Trophoblast cell (in vitro differentiated cells and primary cell): ENCODE measurements around the gene FGD4.

Experiments used
- DNase-seq, 2 donors: peaks; one replicate each; pipeline ENCODE4 v3.0.0-alpha.2; 2016
- H2AFZ ChIP-seq: 2 replicates; pipeline ENCODE4 v1.6.1; 2013; ENCODE audit warnings: low read length, moderate library complexity, mild to moderate bottlenecking; ENCODE audit not compliant: insufficient read depth, poor library complexity
- H2AK5ac ChIP-seq: 2 replicates; pipeline ENCODE4 v1.6.1; 2013; ENCODE audit warnings: mild to moderate bottlenecking, low read length
- H2BK120ac ChIP-seq: 2 replicates; pipeline ENCODE4 v1.6.1; 2013; ENCODE audit warnings: low read length, mild to moderate bottlenecking, moderate library complexity; ENCODE audit not compliant: insufficient read depth, poor library complexity
- H2BK12ac ChIP-seq: 2 replicates; pipeline ENCODE4 v1.6.1; 2013; ENCODE audit warnings: mild to moderate bottlenecking, low read length, moderate library complexity
- H2BK5ac ChIP-seq: 2 replicates; pipeline ENCODE4 v1.6.1; 2013; ENCODE audit warnings: low read length, low read depth, moderate library complexity, mild to moderate bottlenecking; ENCODE audit not compliant: poor library complexity
- H3K14ac ChIP-seq: 2 replicates; pipeline ENCODE4 v1.6.1; 2013; ENCODE audit warnings: mild to moderate bottlenecking, low read length
- H3K18ac ChIP-seq: 2 replicates; pipeline ENCODE4 v1.6.1; 2013; ENCODE audit warnings: mild to moderate bottlenecking, low read length
- H3K23ac ChIP-seq: 2 replicates; pipeline ENCODE4 v1.6.1; 2013; ENCODE audit warnings: low read length
- H3K27ac ChIP-seq: 2 replicates; pipeline ENCODE4 v1.5.1; 2013; ENCODE audit warnings: low read depth, mild to moderate bottlenecking, inconsistent platforms, low read length, moderate library complexity
- H3K27me3 ChIP-seq: 2 replicates; pipeline ENCODE4 v1.6.1; 2013; ENCODE audit warnings: inconsistent platforms, mild to moderate bottlenecking, low read length, moderate library complexity; ENCODE audit not compliant: insufficient read depth
- H3K36me3 ChIP-seq, 2 experiments: 1 replicate in 1 of 2; 2 replicates in 1 of 2; pipeline ENCODE4 v1.6.1; 2013; ENCODE audit warnings: low read length in 2 of 2, mild to moderate bottlenecking in 2 of 2, moderate library complexity in 1 of 2; ENCODE audit not compliant: insufficient read depth in 2 of 2, control insufficient read depth in 1 of 2
- H3K4ac ChIP-seq: 2 replicates; pipeline ENCODE4 v1.6.1; 2013; ENCODE audit warnings: low read depth, mild to moderate bottlenecking, low read length, moderate library complexity
- H3K4me1 ChIP-seq, 2 experiments: 1 replicate in 1 of 2; 2 replicates in 1 of 2; pipeline ENCODE4 v1.6.1; 2013; ENCODE audit warnings: low read length in 2 of 2, mild to moderate bottlenecking in 2 of 2, moderate library complexity in 1 of 2; ENCODE audit not compliant: insufficient read depth in 2 of 2, control insufficient read depth in 1 of 2
- H3K4me2 ChIP-seq: 2 replicates; pipeline ENCODE4 v1.6.1; 2013; ENCODE audit warnings: inconsistent platforms, mild to moderate bottlenecking, low read length, moderate library complexity
- H3K4me3 ChIP-seq: 2 replicates; pipeline ENCODE4 v1.5.1; 2013; ENCODE audit warnings: mild to moderate bottlenecking, low read depth, low read length, inconsistent platforms
- H3K79me1 ChIP-seq: one replicate; pipeline ENCODE4 v1.6.1; 2013; ENCODE audit warnings: low read length
- H3K79me2 ChIP-seq: 2 replicates; pipeline ENCODE4 v1.6.1; 2013; ENCODE audit warnings: low read length, mild to moderate bottlenecking; ENCODE audit not compliant: control insufficient read depth, insufficient read depth, poor library complexity
- H3K9ac ChIP-seq: 2 replicates; pipeline ENCODE4 v1.6.1; 2013; ENCODE audit warnings: mild to moderate bottlenecking, low read length
- H3K9me3 ChIP-seq: 2 replicates; pipeline ENCODE4 v1.6.1; 2013; ENCODE audit warnings: low read depth, mild to moderate bottlenecking, control low read depth, inconsistent platforms, low read length; ENCODE audit not compliant: insufficient read depth
- H4K12ac ChIP-seq: 2 replicates; pipeline ENCODE4 v1.6.1; 2013; ENCODE audit warnings: low read depth, mild to moderate bottlenecking, low read length, moderate library complexity
- H4K8ac ChIP-seq: 2 replicates; pipeline ENCODE4 v1.6.1; 2013; ENCODE audit warnings: low read depth, mild to moderate bottlenecking, low read length, moderate library complexity
- H4K91ac ChIP-seq: one replicate; pipeline ENCODE4 v1.6.1; 2013; ENCODE audit warnings: low read depth, mild to moderate bottlenecking, low read length, moderate library complexity
- WGBS: extraction: QIAGEN DNeasy Blood & Tissue Kit; methylation state at CpG from one replicate; pipeline ENCODE4 v1.1.7; 2013; ENCODE audit warnings: missing lambda C conversion rate; ENCODE audit not compliant: insufficient read length, insufficient coverage; ENCODE audit errors: extremely low coverage; 5-methylcytosine and 5-hydroxymethylcytosine counted together

Gene FGD4

DNA sequence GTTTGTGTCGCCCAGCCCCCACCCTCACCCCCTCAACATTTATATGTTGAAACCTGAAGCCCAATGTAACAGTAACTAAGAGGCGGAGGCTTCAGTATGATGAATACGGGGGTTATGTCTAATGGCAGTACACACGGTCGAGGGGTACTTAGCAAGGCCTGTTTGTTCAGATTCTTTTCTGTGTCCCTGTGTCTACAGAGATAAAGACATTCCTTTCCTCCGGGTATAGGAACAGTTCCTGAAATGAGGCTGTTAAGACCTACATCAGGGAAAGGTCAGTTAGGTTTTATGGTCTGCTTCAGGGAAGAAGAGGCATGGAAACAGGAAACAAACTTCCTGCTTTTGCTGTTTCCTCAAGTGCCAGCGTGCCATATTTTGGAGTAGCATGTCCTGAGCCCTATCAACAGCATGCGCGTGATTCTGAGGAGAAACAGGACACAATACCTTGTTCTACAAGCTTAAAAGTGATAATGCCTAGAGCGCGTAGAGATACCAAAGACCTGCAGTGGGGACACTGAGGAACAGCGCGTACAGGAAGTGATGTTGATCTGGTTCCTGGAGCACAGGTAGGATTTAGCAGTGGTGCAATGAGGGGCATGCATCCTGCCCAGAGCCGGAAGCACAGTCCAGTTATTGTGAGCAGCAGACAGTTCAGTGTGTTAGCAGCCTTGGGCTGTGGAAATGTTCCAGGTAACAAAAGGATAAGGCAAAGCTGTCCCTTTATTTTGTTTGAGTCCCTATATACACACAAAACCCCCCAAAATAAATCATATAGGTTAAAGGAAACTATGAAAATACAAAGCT, 47.2 kb downstream of the FGD4 start:
- H3K23ac ChIP-seq: no peak overlapping the region
- WGBS: no CpG with 5 or more reads among the region's 14 CpGs

DNA sequence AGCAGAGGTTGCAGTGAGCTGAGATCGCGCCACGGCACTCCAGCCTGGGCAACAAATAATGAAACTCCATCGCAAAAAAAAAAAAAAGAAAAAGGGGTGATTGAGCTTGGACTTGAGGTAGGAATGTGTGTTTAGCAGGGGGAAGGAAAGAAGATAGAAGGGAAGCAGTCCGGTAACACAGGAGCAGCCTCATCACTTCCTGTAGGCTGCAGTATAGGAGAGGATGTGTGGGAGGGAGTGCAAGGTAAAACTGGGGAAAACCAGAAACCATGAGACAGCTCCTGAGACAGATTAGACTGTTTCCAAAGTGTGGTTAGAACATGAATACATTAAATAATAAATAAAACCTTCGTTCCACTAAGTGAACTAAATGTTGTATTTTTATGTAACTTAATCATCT, 49.2 kb downstream of the FGD4 start:
- Histone ChIP-seq H3K14ac (no peak overlapping the region), H3K9me3 (no peaks in the 10 kb centered on the region), H3K36me3 (no peaks in the 10 kb centered on the region), H3K4me2 (no peak overlapping the region), H3K4me3 (no peak overlapping the region), H4K91ac (no peak overlapping the region), H3K4ac (no peak overlapping the region), H3K4me1 (peaks cover 6 to 10% of the 10 kb centered on the region in 2 experiments), H3K18ac (no peak overlapping the region), H3K23ac (no peak overlapping the region), H4K12ac (no peak overlapping the region), H2BK5ac (no peak overlapping the region), H3K9ac (no peak overlapping the region), H2AK5ac (no peak overlapping the region), H4K8ac (no peak overlapping the region), H2BK120ac (no peak overlapping the region), H2BK12ac (no peak overlapping the region), H2AFZ (no peak overlapping the region), H3K79me2 (peaks cover 2% of the 10 kb centered on the region), H3K27me3 (no peaks in the 10 kb centered on the region), H3K79me1 (peaks cover 8% of the 10 kb centered on the region), H3K27ac (no peak overlapping the region)
- WGBS: no CpG with 5 or more reads among the region's 6 CpGs
- no peak for DNase-seq

More for the DNA sequence above, 47.2 kb downstream of the FGD4 start:
- Histone ChIP-seq H4K12ac (no peak overlapping the region), H3K4ac (no peak overlapping the region), H3K18ac (peak overlapping the region; percentile 15), H4K8ac (peak overlapping the region; percentile 23), H3K79me2 (peaks cover 2% of the 10 kb centered on the region), H3K4me1 (peaks cover 9 to 10% of the 10 kb centered on the region in 2 experiments), H2BK5ac (peak overlapping the region; percentile 5), H2AK5ac (no peak overlapping the region), H3K36me3 (no peaks in the 10 kb centered on the region), H3K27me3 (no peaks in the 10 kb centered on the region), H2AFZ (no peak overlapping the region), H3K4me2 (peak overlapping the region; percentile 39), H3K79me1 (peaks cover 8% of the 10 kb centered on the region), H3K14ac (no peak overlapping the region), H3K27ac (peak overlapping the region; percentile 85), H3K9me3 (no peaks in the 10 kb centered on the region), H3K9ac (no peak overlapping the region), H2BK12ac (peak overlapping the region; percentile 4), H4K91ac (peak overlapping the region; percentile 36), H2BK120ac (peak overlapping the region; percentile 4), H3K4me3 (no peak overlapping the region)
- peak; percentile 13 to 59 for DNase-seq

GRCh38 chr12:32450363-32450762, 51.0 kb downstream of the FGD4 start:
- Histone ChIP-seq H4K12ac (no peak overlapping the region), H3K4ac (no peak overlapping the region), H3K23ac (no peak overlapping the region), H4K91ac (no peak overlapping the region), H3K9ac (no peak overlapping the region), H3K4me2 (no peak overlapping the region), H3K14ac (no peak overlapping the region), H4K8ac (no peak overlapping the region), H3K79me2 (no peaks in the 10 kb centered on the region), H3K18ac (no peak overlapping the region), H2BK5ac (no peak overlapping the region), H3K4me3 (no peak overlapping the region), H3K27ac (no peak overlapping the region), H3K79me1 (peaks cover 8% of the 10 kb centered on the region), H2BK12ac (no peak overlapping the region), H2AK5ac (no peak overlapping the region), H3K36me3 (no peaks in the 10 kb centered on the region), H3K4me1 (peaks cover 6 to 10% of the 10 kb centered on the region in 2 experiments), H3K9me3 (no peaks in the 10 kb centered on the region), H3K27me3 (no peaks in the 10 kb centered on the region), H2BK120ac (no peak overlapping the region), H2AFZ (no peak overlapping the region)
- DNase-seq: no peak
- no CpG with 5 or more reads among the region's 2 CpGs for WGBS

DNA sequence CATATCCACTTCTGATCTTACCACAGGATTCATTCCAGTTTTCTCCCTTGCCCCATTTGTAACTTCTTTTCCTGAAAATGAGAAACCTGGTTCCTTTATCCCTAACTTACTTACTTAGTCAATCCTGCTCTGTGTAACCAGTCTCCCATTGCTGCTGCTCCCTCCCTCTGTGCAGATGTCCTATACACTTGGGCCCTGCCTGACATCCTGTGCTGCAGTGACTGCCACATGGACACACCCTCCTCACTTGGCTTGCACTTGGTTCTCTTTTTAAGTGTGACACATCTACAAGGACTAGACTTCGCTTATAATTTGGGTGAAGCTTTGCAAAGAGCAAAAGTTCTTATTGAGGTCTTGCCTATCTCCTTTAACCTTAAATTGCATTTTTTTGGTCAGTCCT, 51.4 kb downstream of the FGD4 start:
- Histone ChIP-seq H2BK12ac (no peak overlapping the region), H3K9me3 (no peaks in the 10 kb centered on the region), H3K4me2 (no peak overlapping the region), H2AFZ (no peak overlapping the region), H2AK5ac (no peak overlapping the region), H3K27ac (no peak overlapping the region), H3K79me1 (peaks cover 8% of the 10 kb centered on the region), H3K27me3 (no peaks in the 10 kb centered on the region), H4K12ac (no peak overlapping the region), H2BK5ac (no peak overlapping the region), H3K9ac (no peak overlapping the region), H3K4me1 (peaks cover 5 to 9% of the 10 kb centered on the region in 2 experiments), H3K23ac (no peak overlapping the region), H2BK120ac (no peak overlapping the region), H3K4me3 (no peak overlapping the region), H3K79me2 (no peaks in the 10 kb centered on the region), H4K8ac (no peak overlapping the region), H3K36me3 (no peaks in the 10 kb centered on the region), H3K18ac (no peak overlapping the region), H4K91ac (no peak overlapping the region), H3K4ac (no peak overlapping the region), H3K14ac (no peak overlapping the region)
- no peak for DNase-seq
- WGBS: no CpG with 5 or more reads among the region's 1 CpG
